Stimulated activated CD4-positive, alpha-beta T cell treated with anti-CD3 and anti-CD28 coated beads, Interleukin-1b, Interleukin-23, amount 100 ng/mL, for 1 hour (primary cell): ENCODE data around the gene IL4R.

Source experiments
- DNase-seq, 2 donors: peaks; one replicate each; pipeline ENCODE4 v3.0.0-alpha.2; 2020; ENCODE audit warnings: low read depth in 2 of 2

The IL4R gene

GRCh38 chr16:27315333-27316037 is 1.7 kb downstream of the IL4R start:
- DNase-seq: peak in 1 of 2 donors; percentile 21

DNA sequence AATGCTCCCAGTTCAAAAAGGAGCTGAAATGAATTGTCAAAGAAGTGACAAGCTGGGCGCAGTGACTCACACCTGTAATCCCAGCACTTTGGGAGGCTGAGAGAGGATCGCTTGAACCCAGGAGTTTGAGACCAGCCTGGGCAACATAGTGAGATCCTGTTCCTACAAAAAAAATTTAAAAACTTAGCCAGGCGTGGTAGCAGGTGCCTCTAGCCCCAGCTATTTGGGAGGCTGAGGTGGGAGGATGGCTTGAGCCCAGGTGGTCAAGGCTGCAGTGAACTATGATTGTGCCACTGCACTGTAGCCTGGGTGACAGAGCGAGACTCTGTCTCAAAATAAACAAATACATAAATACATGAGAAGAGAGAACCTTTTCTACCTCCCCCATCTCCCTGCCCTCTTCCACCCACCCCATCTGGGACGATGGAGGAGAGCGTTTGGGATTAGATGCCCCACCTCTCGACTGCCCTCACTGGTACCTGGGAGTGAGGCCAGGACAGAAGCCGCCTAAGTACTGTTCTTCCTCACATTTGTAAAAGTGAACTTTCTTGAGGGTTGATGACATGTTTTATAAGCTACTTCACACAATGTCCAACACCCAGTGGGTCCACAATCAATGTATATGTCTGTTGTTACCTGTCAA is 2.4 kb downstream of the IL4R start:
- DNase-seq: no peak

- DNase-seq: no peak
Observed at GRCh38 chr16:27317320-27317719, 3.5 kb downstream of the IL4R start.

DNA sequence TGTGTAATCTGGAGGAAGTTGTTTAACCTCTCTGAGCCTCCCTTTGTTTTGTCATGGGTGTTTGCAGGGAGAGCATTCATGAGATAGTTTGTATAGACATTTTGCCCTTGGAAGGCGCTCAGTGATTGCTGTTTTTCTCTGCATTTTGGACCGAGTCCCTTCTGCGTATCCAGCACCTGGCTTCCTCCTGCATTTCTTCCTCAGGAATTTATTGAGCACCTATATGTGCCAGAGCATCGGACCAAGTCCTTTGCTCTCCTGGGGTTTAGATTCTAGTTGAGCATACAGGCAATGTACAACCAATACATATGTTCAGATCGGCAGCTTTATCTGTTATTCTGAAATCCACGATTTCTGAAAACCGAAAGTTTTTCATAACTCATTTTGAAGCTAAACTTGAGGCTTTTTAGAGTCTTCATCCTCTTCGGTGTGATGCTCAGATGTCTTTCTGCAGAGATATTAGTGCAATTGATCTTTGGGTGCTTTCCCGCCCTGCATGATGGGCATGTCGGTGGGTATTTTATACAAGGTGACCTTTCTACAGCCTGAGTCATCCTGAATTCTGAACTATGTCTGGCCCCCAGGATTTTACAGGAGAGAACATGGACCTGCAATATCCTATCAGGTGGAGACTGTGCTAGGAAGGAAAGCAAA is 4.1 kb downstream of the IL4R start:
- DNase-seq: peak in 1 of 2 donors; percentile 11

DNA sequence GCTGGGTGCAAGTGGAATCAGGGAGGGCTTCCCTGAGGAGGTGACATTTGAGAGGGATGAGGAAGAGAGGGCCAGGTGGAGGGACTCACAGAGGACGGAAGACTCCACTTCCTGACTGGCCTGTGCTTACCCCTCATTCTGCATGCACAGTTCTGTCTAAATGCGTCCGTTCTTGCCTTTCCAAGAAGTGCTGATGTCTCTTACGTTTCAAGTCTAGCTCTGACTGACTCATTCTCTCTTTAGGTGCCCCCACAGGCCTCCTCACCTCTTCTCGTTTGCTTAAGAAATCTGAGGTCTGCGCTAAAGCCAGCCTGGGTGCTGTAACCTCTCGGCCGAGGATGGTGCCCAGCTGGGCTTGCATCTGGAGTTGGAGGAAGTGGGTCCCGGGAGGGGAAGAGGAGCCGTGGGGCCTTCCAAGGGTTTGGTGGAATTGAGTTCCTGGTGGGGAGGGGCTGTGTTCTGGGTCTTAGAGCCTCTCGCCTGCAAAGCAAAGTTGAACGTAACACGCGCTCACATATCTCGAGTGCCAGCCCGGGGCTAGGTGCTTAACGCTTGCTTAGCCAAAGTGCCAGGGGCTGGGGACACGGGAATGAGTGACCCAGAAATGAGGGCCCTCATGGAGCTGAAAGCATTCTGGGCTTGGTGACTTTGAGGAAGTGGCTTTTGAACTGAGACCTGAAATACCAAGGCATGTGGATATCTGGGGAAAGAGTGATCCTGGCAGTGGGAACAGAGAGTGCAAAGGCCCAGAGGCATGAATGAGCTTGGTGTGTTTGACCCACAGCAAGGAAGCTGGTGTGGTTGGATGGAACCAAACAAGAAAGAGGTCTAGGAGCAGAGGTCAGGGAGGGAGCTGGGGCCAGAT is 4.8 kb downstream of the IL4R start:
- DNase-seq: peak in 1 of 2 donors; percentile 11

GRCh38 chr16:27319257-27319965 is 5.6 kb downstream of the IL4R start:
- no peak for DNase-seq

DNA sequence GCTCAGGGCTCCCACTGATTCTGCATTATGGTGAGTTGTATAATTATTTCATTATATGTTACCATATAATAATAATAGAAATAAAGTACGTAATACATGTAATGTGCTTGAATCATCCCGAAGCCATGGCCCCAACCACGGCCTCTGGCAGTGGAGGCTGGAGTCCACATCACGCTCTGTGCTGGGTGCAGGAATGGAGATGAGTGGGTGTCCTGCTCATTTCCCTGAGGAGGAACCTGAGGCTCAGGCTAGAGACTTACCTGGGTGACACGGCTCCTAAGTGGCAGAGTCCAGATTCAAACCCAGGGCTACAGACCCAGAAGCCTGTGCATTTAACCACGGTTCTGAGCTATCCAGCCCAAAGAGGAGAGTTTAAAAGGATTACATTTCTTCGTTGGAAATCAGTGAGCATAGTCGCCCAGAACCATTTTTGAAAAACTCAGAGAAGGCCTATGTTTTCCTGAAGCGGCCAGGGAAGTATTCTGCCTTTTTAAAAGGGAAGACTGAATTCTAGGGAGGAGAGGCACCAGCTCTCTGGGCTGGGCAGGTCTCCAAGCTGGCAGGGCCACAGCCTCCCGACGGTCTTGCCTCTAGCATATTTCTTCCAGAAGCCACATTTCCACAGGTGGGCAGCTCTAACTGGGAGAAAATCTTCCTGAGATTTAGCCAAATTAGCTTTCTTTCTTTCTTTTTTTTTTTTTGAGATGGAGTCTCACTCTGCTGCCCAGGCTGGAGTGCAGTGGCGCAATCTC is 6.7 kb downstream of the IL4R start:
- DNase-seq: no peak

DNA sequence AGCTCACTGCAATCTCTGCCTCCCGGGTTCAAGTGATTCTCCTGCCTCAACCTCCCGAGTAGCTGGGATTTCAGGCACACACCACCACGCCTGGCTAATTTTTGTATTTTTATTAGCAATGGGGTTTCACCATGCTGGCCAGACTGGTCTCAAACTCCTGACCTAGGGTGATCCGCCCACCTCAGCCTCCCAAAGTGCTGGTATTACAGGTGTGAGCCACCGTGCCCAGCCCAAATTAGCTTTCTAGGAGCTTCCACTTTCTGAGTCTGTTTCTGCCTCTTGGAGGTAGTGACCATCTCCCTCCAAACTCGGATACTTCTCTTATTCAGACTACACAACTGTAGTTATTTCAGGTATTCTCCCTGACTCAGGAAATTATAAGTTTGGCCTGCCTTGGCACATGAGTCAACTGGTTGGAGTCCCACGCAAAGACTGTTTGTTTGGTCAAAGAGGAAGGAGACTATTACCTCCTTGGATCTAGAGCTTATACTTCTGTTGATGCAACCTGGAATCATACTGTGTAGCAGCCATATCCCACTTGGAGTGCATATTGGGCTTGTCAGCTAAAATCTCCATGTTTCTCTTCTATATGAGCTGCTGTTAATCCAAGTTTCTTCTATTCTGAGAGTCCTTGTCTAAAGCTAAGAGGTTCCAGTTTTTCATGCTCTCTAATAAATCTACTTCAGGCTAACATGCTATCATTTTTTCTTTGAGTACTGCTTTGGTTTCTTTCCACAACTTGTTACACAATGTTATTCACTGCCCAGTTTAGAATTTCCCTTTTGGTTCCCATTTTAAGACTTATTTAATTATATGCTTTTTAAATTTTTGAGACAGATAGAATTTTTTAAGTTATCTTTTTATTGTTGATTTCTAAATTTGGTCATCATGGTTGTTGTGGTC is 7.5 kb downstream of the IL4R start:
- no peak for DNase-seq

GRCh38 chr16:27322858-27323780 is 9.3 kb downstream of the IL4R start:
- DNase-seq: no peak

DNA sequence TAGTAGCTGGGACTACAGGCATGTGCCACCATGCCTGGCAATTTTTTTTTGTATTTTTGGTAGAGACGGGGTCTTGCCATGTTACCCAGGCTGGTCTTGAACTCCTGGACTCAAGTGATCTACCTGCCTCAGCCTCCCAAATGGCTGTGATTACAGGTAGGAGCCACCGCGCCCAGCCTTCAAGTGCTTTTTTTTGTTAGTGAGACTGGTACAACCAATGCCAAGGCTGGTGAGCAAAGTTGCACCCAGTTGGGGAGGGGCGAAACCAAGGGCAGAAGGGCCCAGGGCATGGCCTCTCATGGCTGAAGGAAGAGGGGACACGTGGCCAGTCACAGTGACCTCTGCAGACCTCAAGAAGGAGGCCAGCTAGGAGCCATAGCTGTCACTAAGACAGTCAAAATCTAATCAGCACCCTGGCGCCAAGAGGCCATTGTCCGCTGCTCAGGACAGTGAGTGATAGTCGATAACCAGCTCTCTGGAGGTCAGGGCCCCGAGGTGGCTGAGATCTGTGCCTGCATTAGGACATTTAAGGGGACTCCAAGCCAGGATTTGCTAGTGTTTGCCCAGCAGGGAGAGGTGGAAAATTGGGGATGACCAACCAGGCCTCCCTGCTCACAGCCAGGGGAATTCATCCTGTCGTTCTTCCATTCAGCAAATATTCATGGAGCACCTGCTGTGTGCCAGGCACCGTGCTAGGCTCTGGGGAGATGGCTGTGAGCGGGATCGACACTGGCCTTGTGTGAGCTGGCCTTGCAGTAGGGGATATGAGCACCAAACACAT is 10.2 kb downstream of the IL4R start:
- DNase-seq: no peak

DNA sequence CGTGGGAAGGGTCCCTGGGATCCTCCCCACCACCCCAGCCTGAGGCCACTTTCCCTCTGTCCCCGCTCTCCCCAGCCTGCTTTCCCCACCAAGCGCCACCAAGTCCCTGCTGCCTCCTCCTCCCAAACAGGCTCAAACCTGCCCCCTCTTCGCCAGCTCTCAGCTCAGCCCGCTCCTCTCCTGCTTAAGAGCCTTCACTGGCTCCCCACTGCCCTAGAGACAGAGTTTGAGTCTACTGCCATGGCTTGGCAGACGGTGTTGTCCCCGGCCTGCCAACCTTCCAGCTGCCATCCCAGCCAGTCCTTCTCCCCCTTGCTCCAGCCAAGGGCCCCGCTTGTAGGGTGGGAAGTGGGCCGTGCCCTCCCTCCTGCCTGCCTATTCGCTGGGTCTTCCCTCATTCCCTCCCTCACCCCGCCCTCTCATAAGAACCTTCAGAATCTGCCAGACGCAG is 11.1 kb downstream of the IL4R start:
- no peak for DNase-seq

- no peak for DNase-seq
Observed at GRCh38 chr16:27325736-27326135, 12.0 kb downstream of the IL4R start.

- DNase-seq: no peak
Observed at GRCh38 chr16:27326251-27326650, 12.5 kb downstream of the IL4R start.

DNA sequence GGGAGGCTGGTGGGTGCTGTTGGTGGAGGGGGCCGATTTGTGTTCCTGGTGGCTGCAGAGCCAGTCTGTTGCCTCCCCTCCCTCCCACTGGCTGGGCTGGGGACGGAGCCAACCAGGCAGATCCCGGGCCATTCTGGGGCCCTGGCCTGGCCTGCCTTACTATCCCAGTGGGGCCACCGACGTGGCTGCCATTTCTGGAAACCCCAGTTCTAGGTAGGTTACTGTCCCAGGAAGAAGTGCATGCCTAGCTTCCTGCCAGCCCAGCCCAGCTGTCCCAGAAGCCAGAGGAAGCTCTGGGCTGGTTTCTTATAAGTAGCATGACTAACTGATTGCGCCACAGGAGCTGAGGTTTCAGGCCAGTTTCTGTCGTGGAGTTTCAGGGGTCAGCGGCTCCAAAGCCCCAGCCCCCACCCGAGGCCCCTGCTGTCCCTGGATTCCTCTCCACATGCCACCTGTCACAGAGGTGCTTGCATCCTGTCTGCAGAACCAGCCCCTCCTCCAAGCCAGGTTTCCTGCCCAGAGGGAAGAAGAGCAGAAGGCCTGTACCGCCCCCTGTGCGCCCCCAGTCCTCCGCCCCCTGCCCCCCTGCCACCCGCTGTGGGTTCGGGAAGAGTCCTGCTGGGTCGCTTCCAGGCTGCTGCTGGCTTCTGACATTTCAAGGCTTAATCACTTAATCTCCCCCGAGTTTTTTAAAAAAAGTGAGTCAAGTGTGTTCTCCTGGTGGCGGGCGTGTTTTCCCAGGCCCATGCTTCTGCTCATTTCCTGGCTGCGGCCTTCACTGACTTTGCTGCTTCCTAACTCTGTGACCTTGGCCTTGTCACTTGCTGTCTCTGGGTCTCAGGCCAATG is 13.2 kb downstream of the IL4R start:
- DNase-seq: no peak

DNA sequence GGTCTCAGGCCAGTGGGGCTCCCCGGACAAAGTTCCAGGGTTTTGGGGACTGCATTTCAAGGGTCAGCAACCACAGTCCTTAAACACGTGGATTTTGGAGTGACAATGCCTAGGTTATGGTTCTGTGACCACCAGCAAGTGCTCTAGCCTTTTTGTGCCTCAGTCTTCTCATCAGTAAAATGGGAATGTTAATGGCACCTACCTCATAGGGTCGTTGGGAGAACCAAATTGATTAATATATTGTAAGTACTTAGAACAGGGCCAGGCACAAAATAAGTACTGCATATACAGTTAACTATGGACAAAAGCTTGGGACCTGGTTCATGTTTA is 13.8 kb downstream of the IL4R start:
- DNase-seq: no peak

DNA sequence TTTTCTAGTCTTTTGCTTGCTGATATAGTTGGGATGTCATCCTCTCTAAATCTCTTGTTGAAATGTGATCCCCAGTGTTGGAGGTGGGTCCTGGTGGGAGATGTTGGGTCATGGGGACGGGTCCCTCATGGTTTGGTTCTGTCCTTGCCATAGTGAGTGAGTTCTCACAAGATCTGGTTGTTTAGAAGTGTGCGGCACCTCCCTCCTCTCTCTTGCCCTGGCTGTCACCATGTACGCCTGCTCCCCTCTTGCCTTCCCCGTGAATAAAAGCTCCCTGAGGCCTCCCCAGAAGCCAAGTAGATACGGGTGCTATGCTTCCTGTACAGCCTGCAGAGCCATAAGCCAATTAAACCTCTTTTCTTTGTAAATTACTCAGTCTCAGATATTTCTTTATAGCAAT is 15.2 kb downstream of the IL4R start:
- no peak for DNase-seq
